Endothelial cell of umbilical vein (primary cell): ENCODE data around the gene CLASRP. TPM values are rescaled to one million over a fixed set of nuclear protein-coding genes. Genes with fewer than 3 reads are reported as not detected.

Source experiments
- BruUV-seq: library from RNA; stranded (reverse); fragments of 400-500 nt; replicated peaks from 2 replicates; lab custom pipeline; 2021; lab: Mats Ljungman, UMichigan
- CTCF ChIA-PET: fragments of 300-600, 350-600 bp; sonication (Branson Sonifier 250); formaldehyde crosslinking; loops from one replicate; lab custom pipeline; 2021; ENCODE audit warnings: antibody characterized with exemption, inconsistent platforms; lab: Charles Lee
- POLR2A ChIA-PET: fragments of 300-600, 350-600 bp; sonication (Branson Sonifier 250); formaldehyde crosslinking; loops from one replicate; lab custom pipeline; 2021; ENCODE audit warnings: antibody characterized with exemption, inconsistent platforms; lab: Charles Lee
- DNase-seq: peaks from one replicate; pipeline ENCODE4 v3.0.0-alpha.2; 2011; ENCODE audit warnings: low read depth, low spot score
- FAIRE-seq: peaks from 2 replicates; lab custom pipeline; 2011; peaks lifted over from hg19 to GRCh38; lab: Jason Lieb, UNC
- H2AFZ ChIP-seq: 2 replicates; pipeline ENCODE4 v1.6.0; 2012; ENCODE audit warnings: low read depth, low read length, control low read depth, inconsistent platforms
- H3K27ac ChIP-seq: 2 replicates; pipeline ENCODE4 v1.5.1; 2011; ENCODE audit warnings: low read depth, mild to moderate bottlenecking, control low read depth, low read length, moderate library complexity; ENCODE audit not compliant: insufficient read depth
- H3K27me3 ChIP-seq, 2 experiments: 2 replicates each; pipeline versions ENCODE4 v1.6.0 to v1.6.1; 2011; ENCODE audit warnings: low read length in 2 of 2, mixed read lengths in 1 of 2; ENCODE audit not compliant: control insufficient read depth in 2 of 2, insufficient read depth in 2 of 2
- H3K36me3 ChIP-seq, 2 experiments: 2 replicates in 1 of 2; 3 replicates in 1 of 2; pipeline ENCODE4 v1.5.1; 2011; ENCODE audit warnings: low read length in 2 of 2, mild to moderate bottlenecking in 1 of 2, moderate library complexity in 1 of 2; ENCODE audit not compliant: control insufficient read depth in 2 of 2, insufficient read depth in 2 of 2; ENCODE audit errors: extremely low read depth in 1 of 2
- H3K4me1 ChIP-seq: 3 replicates; pipeline ENCODE4 v1.5.1; 2011; ENCODE audit warnings: mild to moderate bottlenecking, low read length; ENCODE audit not compliant: control insufficient read depth, insufficient read depth; ENCODE audit errors: extremely low read depth
- H3K4me2 ChIP-seq: 2 replicates; pipeline ENCODE4 v1.6.1; 2011; ENCODE audit warnings: low read length, control low read depth, mixed read lengths; ENCODE audit not compliant: insufficient read depth
- H3K4me3 ChIP-seq, 3 experiments: fragments of 200-600 bp in 1 of 3; sonication (generic), shearing (Covaris generic) in 1 of 3; replicated peaks in 1 of 3; 2 replicates each; pipeline ENCODE4 v1.5.1; 2011 to 2016; ENCODE audit warnings: control low read depth in 3 of 3, low read length in 3 of 3, mild to moderate bottlenecking in 2 of 3, inconsistent platforms in 1 of 3, low read depth in 1 of 3, moderate library complexity in 1 of 3; ENCODE audit not compliant: insufficient read depth in 1 of 3
- H3K79me2 ChIP-seq: 2 replicates; pipeline ENCODE4 v1.6.0; 2012; ENCODE audit warnings: low read length, inconsistent platforms; ENCODE audit not compliant: control insufficient read depth, insufficient read depth
- H3K9ac ChIP-seq: replicated peaks from 2 replicates; pipeline ENCODE3; 2011; ENCODE audit warnings: low read length, control low read depth; ENCODE audit not compliant: insufficient read depth; ENCODE audit errors: extremely low read depth
- H3K9me1 ChIP-seq: replicated peaks from 3 replicates; pipeline ENCODE4 v1.6.0; 2011; ENCODE audit warnings: mild to moderate bottlenecking, low read length; ENCODE audit not compliant: control insufficient read depth, insufficient read depth; ENCODE audit errors: extremely low read depth
- H3K9me3 ChIP-seq: replicated peaks from 2 replicates; pipeline ENCODE4 v1.5.1; 2012; ENCODE audit warnings: low read length, inconsistent platforms; ENCODE audit not compliant: control insufficient read depth, insufficient read depth
- H4K20me1 ChIP-seq: replicated peaks from 2 replicates; pipeline ENCODE3; 2011; ENCODE audit warnings: mild to moderate bottlenecking, low read length; ENCODE audit not compliant: control insufficient read depth, insufficient read depth; ENCODE audit errors: extremely low read depth
- FOS ChIP-seq: IDR thresholded peaks from 2 replicates; pipeline ENCODE4 v1.6.1; 2011; ENCODE audit warnings: mild to moderate bottlenecking, low read length, moderate library complexity, borderline replicate concordance; ENCODE audit not compliant: insufficient read depth
- GATA2 ChIP-seq: IDR thresholded peaks from 2 replicates; pipeline ENCODE4 v1.7.0; 2011; ENCODE audit warnings: low read depth, mild to moderate bottlenecking, moderate library complexity, mixed read lengths, low read length; ENCODE audit not compliant: insufficient read length, insufficient read depth
- JUN ChIP-seq: IDR thresholded peaks from 2 replicates; pipeline ENCODE4 v1.6.1; 2011; ENCODE audit warnings: borderline replicate concordance, low read depth; ENCODE audit not compliant: insufficient read length, insufficient read depth
- MYC ChIP-seq: IDR thresholded peaks from one replicate; pipeline ENCODE4 v1.6.1; 2011; ENCODE audit warnings: mild to moderate bottlenecking, low read depth, low read length
- POLR2A ChIP-seq: IDR thresholded peaks from 2 replicates; pipeline ENCODE4 v1.6.1; 2012; ENCODE audit warnings: low read depth, mild to moderate bottlenecking, control low read depth, low read length
- POLR2AphosphoS5 ChIP-seq: IDR thresholded peaks from 2 replicates; pipeline ENCODE4 v1.6.1; 2012; ENCODE audit warnings: low read depth, mild to moderate bottlenecking, control low read depth, low read length, moderate library complexity; ENCODE audit not compliant: insufficient read depth
- dilution Hi-C: fragments of 300-500 bp; cut with MboI; formaldehyde crosslinking; loops from one replicate; pipeline ENCODE4 v1.15.0; 2019; ENCODE audit warnings: low sequenced_read_pairs; ENCODE audit not compliant: extremely low pct_ligation_motif_present
- intact Hi-C: fragments of 100-400 bp; cut with micrococcal nuclease; formaldehyde crosslinking; loops from one replicate; pipeline ENCODE4 v1.10.0; 2022
- polyA plus RNA-seq, 4 experiments: library from polyadenylated mRNA; depleted of rRNA in 3 of 4; stranded (reverse) in 3 of 4; unstranded in 1 of 4; fragments of >200 nt; gene quantifications; 2 replicates each; pipeline versions ENCODE4 v1.2.1 to v1.2.3, GENCODE V29; 2011 to 2012; ENCODE audit warnings: missing spikeins in 1 of 4
- total RNA-seq: library from RNA; stranded (reverse); gene quantifications from 2 replicates; pipeline ENCODE4 v1.2.3, GENCODE V29; 2021
- TF ChIP-seq, protein P1 (sequence below), 2 donors: IDR thresholded peaks; 1 replicate in 1 of 2; 2 replicates in 1 of 2; pipeline ENCODE4 v1.5.1; 2011; ENCODE audit warnings: low read length in 2 of 2, mild to moderate bottlenecking in 2 of 2, moderate library complexity in 2 of 2, control low read depth in 1 of 2, inconsistent platforms in 1 of 2, low read depth in 1 of 2; ENCODE audit not compliant: insufficient read depth in 1 of 2; ENCODE audit errors: extremely low read depth in 1 of 2
- TF ChIP-seq, protein P2 (sequence below): IDR thresholded peaks from 2 replicates; pipeline ENCODE4 v1.6.1; 2011; ENCODE audit not compliant: insufficient read depth, insufficient read length

CLASRP gene
- total and polyA plus RNA-seq, 2 donors (not counting 3 experiments of a cell fraction or from before 2014, with no cell fraction given), result 40.7 to 70.7 TPM

DNA sequence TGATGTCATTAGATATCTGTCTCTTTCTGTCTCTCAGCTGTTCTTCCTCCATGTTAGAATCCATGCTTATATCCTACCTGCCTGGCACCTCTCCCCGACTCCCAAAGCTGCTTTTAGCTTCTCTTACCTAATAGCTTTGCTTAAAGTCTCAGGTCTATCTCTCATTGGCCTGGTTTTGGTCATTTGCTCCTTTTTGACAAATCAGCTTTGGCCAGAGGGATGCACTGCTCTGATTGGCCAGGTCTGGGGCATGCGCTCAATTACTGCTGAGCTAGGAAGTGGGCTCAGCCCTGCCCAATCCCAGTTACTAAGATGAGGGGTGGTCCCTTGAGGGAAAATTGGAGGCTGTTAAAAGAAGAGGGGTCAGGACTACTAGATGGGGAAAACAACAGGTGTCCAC is 11.5 kb upstream of the CLASRP start:
- ChIA-PET CTCF (interaction anchor here (0.9 to 2.3 kb wide), 3 partner anchors 11 to 299 kb away, joined by 3 to 8 read pairs (median 4); partner anchors contain the start of gene CLASRP), POLR2A (interaction anchor here (0.5 kb wide), 1 partner anchor 12 kb away, joined by 3 read pairs; no protein-coding TSS in a partner anchor)
- BruUV-seq, result no TSS peak
- H3K4me1 ChIP-seq, result no peaks in the 10 kb centered on the region
- H3K4me3 ChIP-seq, result no peak overlapping the region
- H3K4me2 ChIP-seq, result no peak overlapping the region
- DNase-seq, result no peak
- no peak for FAIRE-seq
- no peaks in the 10 kb centered on the region for H4K20me1 ChIP-seq
- H3K9me3 ChIP-seq, result no peaks in the 10 kb centered on the region
- intact Hi-C loops, result no loop called here
- peaks cover 0 to 6% of the 10 kb centered on the region in 2 experiments for H3K36me3 ChIP-seq
- no peak overlapping the region for H2AFZ ChIP-seq
- dilution Hi-C loops, result no loop called here
- H3K27ac ChIP-seq, result no peak overlapping the region
- no peaks in the 10 kb centered on the region for H3K9me1 ChIP-seq
- no peak overlapping the region for H3K9ac ChIP-seq
- H3K27me3 ChIP-seq, result no peaks in the 10 kb centered on the region
- H3K79me2 ChIP-seq, result no peaks in the 10 kb centered on the region
- TF ChIP-seq, protein P1, sequence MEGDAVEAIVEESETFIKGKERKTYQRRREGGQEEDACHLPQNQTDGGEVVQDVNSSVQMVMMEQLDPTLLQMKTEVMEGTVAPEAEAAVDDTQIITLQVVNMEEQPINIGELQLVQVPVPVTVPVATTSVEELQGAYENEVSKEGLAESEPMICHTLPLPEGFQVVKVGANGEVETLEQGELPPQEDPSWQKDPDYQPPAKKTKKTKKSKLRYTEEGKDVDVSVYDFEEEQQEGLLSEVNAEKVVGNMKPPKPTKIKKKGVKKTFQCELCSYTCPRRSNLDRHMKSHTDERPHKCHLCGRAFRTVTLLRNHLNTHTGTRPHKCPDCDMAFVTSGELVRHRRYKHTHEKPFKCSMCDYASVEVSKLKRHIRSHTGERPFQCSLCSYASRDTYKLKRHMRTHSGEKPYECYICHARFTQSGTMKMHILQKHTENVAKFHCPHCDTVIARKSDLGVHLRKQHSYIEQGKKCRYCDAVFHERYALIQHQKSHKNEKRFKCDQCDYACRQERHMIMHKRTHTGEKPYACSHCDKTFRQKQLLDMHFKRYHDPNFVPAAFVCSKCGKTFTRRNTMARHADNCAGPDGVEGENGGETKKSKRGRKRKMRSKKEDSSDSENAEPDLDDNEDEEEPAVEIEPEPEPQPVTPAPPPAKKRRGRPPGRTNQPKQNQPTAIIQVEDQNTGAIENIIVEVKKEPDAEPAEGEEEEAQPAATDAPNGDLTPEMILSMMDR (IDR thresholded peaks at IDR 0.05; ENCODE audit: extremely low read depth in 1 of 2, insufficient read depth in 1 of 2, low read depth in 1 of 2, low read length in 2 of 2), result no peak
- TF ChIP-seq POLR2A (no peak), GATA2 (no peak), FOS (no peak)
- TF ChIP-seq, protein P2, sequence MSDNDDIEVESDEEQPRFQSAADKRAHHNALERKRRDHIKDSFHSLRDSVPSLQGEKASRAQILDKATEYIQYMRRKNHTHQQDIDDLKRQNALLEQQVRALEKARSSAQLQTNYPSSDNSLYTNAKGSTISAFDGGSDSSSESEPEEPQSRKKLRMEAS, result no peak

DNA sequence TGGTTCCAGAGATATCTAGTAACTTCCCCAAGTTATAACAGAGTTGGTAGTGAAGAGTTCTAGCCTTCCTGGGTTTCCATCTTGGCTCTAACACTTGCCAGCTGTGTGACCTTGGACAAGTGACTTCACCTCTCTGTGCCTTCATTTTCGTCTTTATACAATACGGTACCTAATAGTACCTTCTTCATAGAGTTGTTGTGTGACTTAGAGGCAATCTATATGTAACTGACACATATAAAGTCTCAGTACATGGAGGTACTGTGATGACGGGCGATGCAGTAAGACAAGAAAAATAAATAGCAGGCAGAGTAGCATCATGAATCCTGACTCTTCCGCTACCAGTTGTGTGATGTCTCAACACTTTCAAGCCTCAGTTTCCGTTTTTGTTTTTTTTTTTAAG is 8.0 kb upstream of the CLASRP start:
- Histone ChIP-seq H3K79me2 (no peaks in the 10 kb centered on the region), H3K4me1 (no peaks in the 10 kb centered on the region), H3K4me2 (no peak overlapping the region), H3K9me3 (no peaks in the 10 kb centered on the region), H3K36me3 (peaks cover 0 to 19% of the 10 kb centered on the region in 2 experiments), H3K9me1 (no peaks in the 10 kb centered on the region), H3K27ac (no peak overlapping the region), H3K9ac (no peak overlapping the region), H3K27me3 (no peaks in the 10 kb centered on the region), H2AFZ (no peak overlapping the region), H4K20me1 (no peaks in the 10 kb centered on the region), H3K4me3 (no peak overlapping the region)
- intact Hi-C loops, result no loop called here
- ChIA-PET POLR2A (no interaction called here), CTCF (no interaction called here)
- dilution Hi-C loops, result no loop called here
- DNase-seq (no peak), FAIRE-seq (no peak)
- TF ChIP-seq MYC (no peak), POLR2A (no peak), GATA2 (no peak), JUN (no peak), POLR2AphosphoS5 (no peak), FOS (no peak)
- TF ChIP-seq, protein P1 (IDR thresholded peaks at IDR 0.05; ENCODE audit: extremely low read depth in 1 of 2, insufficient read depth in 1 of 2, low read depth in 1 of 2, low read length in 2 of 2), result no peak
- TF ChIP-seq, protein P2, result no peak
- no TSS peak for BruUV-seq
